HepG2 (cell line): ENCODE data around the gene EGFL8. TPM values are rescaled to one million over a fixed set of nuclear protein-coding genes. Genes with fewer than 3 reads are reported as not detected.
A peak's percentile ranks its signal among the peaks of the same experiment; 100 is the strongest.

Experiments
- EEA1 ChIP-seq: sonication (generic); formaldehyde crosslinking; IDR thresholded peaks from 2 replicates; pipeline ENCODE4 v1.5.1; 2020; ENCODE audit warnings: mild to moderate bottlenecking, missing genetic modification reagents, borderline replicate concordance
- FOXJ3 ChIP-seq: sonication (generic); formaldehyde crosslinking; IDR thresholded peaks from 2 replicates; pipeline ENCODE4 v1.4.0; 2020; ENCODE audit warnings: missing genetic modification reagents, mild to moderate bottlenecking, borderline replicate concordance
- FOXK2 ChIP-seq: fragments of 450-650 bp; IDR thresholded peaks from 2 replicates; pipeline ENCODE4 v1.6.1; 2016
- GLI4 ChIP-seq: sonication (generic); formaldehyde crosslinking; IDR thresholded peaks from 2 replicates; pipeline ENCODE4 v1.5.1; 2020; ENCODE audit warnings: missing genetic modification reagents, mild to moderate bottlenecking, moderate library complexity, borderline replicate concordance
- GZF1 ChIP-seq: sonication (generic); formaldehyde crosslinking; IDR thresholded peaks from 2 replicates; pipeline ENCODE4 v1.5.1; 2020; ENCODE audit warnings: mild to moderate bottlenecking, missing genetic modification reagents
- KAT8 ChIP-seq: IDR thresholded peaks from 2 replicates; pipeline ENCODE4 v1.6.1; 2016; ENCODE audit warnings: missing genetic modification reagents, missing compliant biosample characterization
- MAZ ChIP-seq, 2 experiments: sonication (generic) in 1 of 2; formaldehyde crosslinking in 1 of 2; IDR thresholded peaks; 2 replicates each; pipeline versions ENCODE4 v1.5.0 to v1.6.1; 2012 to 2020; ENCODE audit warnings: low read depth in 2 of 2, mild to moderate bottlenecking in 2 of 2, borderline replicate concordance in 1 of 2, improper control_type of control experiment in 1 of 2, low read length in 1 of 2, missing genetic modification reagents in 1 of 2, moderate library complexity in 1 of 2
- MLLT10 ChIP-seq: sonication (generic); formaldehyde crosslinking; IDR thresholded peaks from 2 replicates; pipeline ENCODE4 v1.4.0; 2020; ENCODE audit warnings: missing genetic modification reagents
- NCOA5 ChIP-seq: sonication (generic); formaldehyde crosslinking; IDR thresholded peaks from 2 replicates; pipeline ENCODE4 v1.4.0; 2020; ENCODE audit warnings: missing genetic modification reagents
- RARA ChIP-seq: IDR thresholded peaks from 2 replicates; pipeline ENCODE4 v1.6.1; 2016; ENCODE audit warnings: missing genetic modification reagents, missing compliant biosample characterization
- RARG ChIP-seq: sonication (generic); formaldehyde crosslinking; IDR thresholded peaks from 2 replicates; pipeline ENCODE4 v1.4.0; 2020; ENCODE audit warnings: low read depth, mild to moderate bottlenecking, missing genetic modification reagents
- REL ChIP-seq: sonication (generic); formaldehyde crosslinking; conservative IDR thresholded peaks from 2 replicates; pipeline ENCODE4 v1.8.0; 2022; ENCODE audit warnings: mild to moderate bottlenecking, missing genetic modification reagents, moderate library complexity
- REXO4 ChIP-seq: sonication (generic); formaldehyde crosslinking; IDR thresholded peaks from 2 replicates; pipeline ENCODE4 v1.8.0; 2022; ENCODE audit warnings: missing genetic modification reagents, mild to moderate bottlenecking, borderline replicate concordance
- SAFB2 ChIP-seq: sonication (generic); formaldehyde crosslinking; IDR thresholded peaks from 2 replicates; pipeline ENCODE4 v1.5.1; 2020; ENCODE audit warnings: missing genetic modification reagents, low read depth, mild to moderate bottlenecking, borderline replicate concordance
- SIN3A ChIP-seq: IDR thresholded peaks from 2 replicates; pipeline ENCODE4 v1.6.1; 2011; ENCODE audit warnings: low read depth, mild to moderate bottlenecking, control low read depth, low read length, borderline replicate concordance
- SMAD1 ChIP-seq: sonication (generic); formaldehyde crosslinking; IDR thresholded peaks from 2 replicates; pipeline ENCODE4 v1.4.0; 2020; ENCODE audit warnings: missing genetic modification reagents, low read depth, mild to moderate bottlenecking, borderline replicate concordance
- TBL1XR1 ChIP-seq: fragments of 150-350 bp; IDR thresholded peaks from 2 replicates; pipeline ENCODE4 v1.6.1; 2014; ENCODE audit warnings: borderline replicate concordance, low read length; ENCODE audit not compliant: partially characterized antibody
- THAP7 ChIP-seq: sonication (generic); formaldehyde crosslinking; IDR thresholded peaks from 2 replicates; pipeline ENCODE4 v1.8.1; 2023; ENCODE audit warnings: mild to moderate bottlenecking, missing genetic modification reagents
- YY1 ChIP-seq: IDR thresholded peaks from 2 replicates; pipeline ENCODE4 v1.6.1; 2011; ENCODE audit warnings: low read length, low read depth, moderate library complexity, mild to moderate bottlenecking; ENCODE audit not compliant: insufficient read depth, insufficient replicate concordance
- ZFP37 ChIP-seq: sonication (generic); formaldehyde crosslinking; IDR thresholded peaks from 2 replicates; pipeline ENCODE4 v1.4.0; 2020; ENCODE audit warnings: missing genetic modification reagents, borderline replicate concordance
- ZKSCAN1 ChIP-seq: fragments of 150-350 bp; IDR thresholded peaks from 2 replicates; pipeline ENCODE4 v1.6.1; 2014; ENCODE audit warnings: low read length
- ZNF232 ChIP-seq: sonication (generic); formaldehyde crosslinking; IDR thresholded peaks from 2 replicates; pipeline ENCODE4 v1.4.0; 2020; ENCODE audit warnings: missing genetic modification reagents, borderline replicate concordance
- ZNF292 ChIP-seq: sonication (generic); formaldehyde crosslinking; IDR thresholded peaks from 2 replicates; pipeline ENCODE4 v1.8.1; 2022; ENCODE audit warnings: mild to moderate bottlenecking, low read depth, missing genetic modification reagents, borderline replicate concordance
- ZNF567 ChIP-seq: sonication (generic); formaldehyde crosslinking; IDR thresholded peaks from 2 replicates; pipeline ENCODE4 v1.8.1; 2023; ENCODE audit warnings: mild to moderate bottlenecking, missing genetic modification reagents, borderline replicate concordance
- ZNF672 ChIP-seq: sonication (generic); formaldehyde crosslinking; IDR thresholded peaks from 2 replicates; pipeline ENCODE4 v1.8.1; 2022; ENCODE audit warnings: missing genetic modification reagents
- ZNF703 ChIP-seq: sonication (generic); formaldehyde crosslinking; IDR thresholded peaks from 2 replicates; pipeline ENCODE4 v1.5.1; 2020; ENCODE audit warnings: missing genetic modification reagents, mild to moderate bottlenecking, moderate library complexity, borderline replicate concordance
- ZNF776 ChIP-seq: sonication (generic); formaldehyde crosslinking; IDR thresholded peaks from 2 replicates; pipeline ENCODE4 v1.4.0; 2020; ENCODE audit warnings: mild to moderate bottlenecking, missing genetic modification reagents
- ZNF850 ChIP-seq: sonication (generic); formaldehyde crosslinking; conservative IDR thresholded peaks from 2 replicates; pipeline ENCODE4 v1.9.0; 2021; ENCODE audit warnings: mild to moderate bottlenecking, missing genetic modification reagents
- polyA plus RNA-seq, 8 experiments: library from polyadenylated mRNA; depleted of rRNA in 3 of 8; stranded (reverse) in 7 of 8; unstranded in 1 of 8; fragments of >200 nt; fragmentation: Illumina TruSeq in 4 of 8; extraction: Trizol in 4 of 8; gene quantifications; 2 replicates each; pipeline versions ENCODE4 v1.2.1 to v1.2.3, GENCODE V29; 2011 to 2016; ENCODE audit warnings: low read depth in 4 of 8, missing spikeins in 1 of 8, mixed read lengths in 1 of 8; ENCODE audit not compliant: insufficient read depth in 1 of 8
- total RNA-seq, 5 experiments: library from RNA; depleted of rRNA; stranded (reverse); fragments of >200 nt; fragmentation: Illumina TruSeq; extraction: Trizol; gene quantifications; 2 replicates each; pipeline ENCODE4 v1.2.3, GENCODE V29; 2016; ENCODE audit warnings: low read depth in 1 of 5
- TF ChIP-seq, protein P1 (sequence below): sonication (generic); formaldehyde crosslinking; IDR thresholded peaks from 2 replicates; pipeline ENCODE4 v1.8.1; 2023; ENCODE audit warnings: missing genetic modification reagents, mild to moderate bottlenecking, borderline replicate concordance
- TF ChIP-seq, protein P2 (sequence below): sonication (generic); formaldehyde crosslinking; IDR thresholded peaks from 2 replicates; pipeline ENCODE4 v1.9.0; 2021; ENCODE audit warnings: missing genetic modification reagents, borderline replicate concordance

Gene EGFL8
- total and polyA plus RNA-seq, 2 of the 13 experiments (the other 11 are each of a cell fraction or from before 2014, with no cell fraction given) = 10.0 to 11.5 TPM

- TF ChIP-seq SMAD1 (CRISPR knock-in tag) = no peak
- 0 out of 2 replicates have a peak, but pooled peaks have one; percentile 31 for TF ChIP-seq SIN3A
- no peak for TF ChIP-seq ZNF232
- TF ChIP-seq MAZ (IDR thresholded peaks at IDR 0.05; ENCODE audit: borderline replicate concordance, low read depth, low read length) = no peak
- no peak for TF ChIP-seq MAZ (CRISPR knock-in tag; IDR thresholded peaks at IDR 0.05; ENCODE audit: low read depth)
- TF ChIP-seq ZKSCAN1 = no peak
- no peak for TF ChIP-seq ZNF776 (CRISPR knock-in tag)
- peak; percentile 5; the same call in 1 of the 2 replicates for TF ChIP-seq RARA
- TF ChIP-seq THAP7 (CRISPR knock-in tag) = no peak
- no peak for TF ChIP-seq GZF1 (CRISPR knock-in tag)
- TF ChIP-seq EEA1 (CRISPR knock-in tag) = no peak
- TF ChIP-seq FOXK2 = 0 out of 2 replicates have a peak, but pooled peaks have one; percentile 28
- TF ChIP-seq ZNF850 (CRISPR knock-in tag) = no peak
- no peak for TF ChIP-seq ZNF703
- no peak for TF ChIP-seq ZNF672 (CRISPR knock-in tag)
- TF ChIP-seq MLLT10 = no peak
- no peak for TF ChIP-seq YY1
- no peak for TF ChIP-seq ZNF292 (CRISPR knock-in tag)
- no peak for TF ChIP-seq TBL1XR1
- TF ChIP-seq FOXJ3 = no peak
- TF ChIP-seq REL (CRISPR knock-in tag) = no peak
- TF ChIP-seq REXO4 = no peak
- no peak for TF ChIP-seq ZFP37 (CRISPR knock-in tag)
- TF ChIP-seq GLI4 (CRISPR knock-in tag) = no peak
- TF ChIP-seq, protein P1, sequence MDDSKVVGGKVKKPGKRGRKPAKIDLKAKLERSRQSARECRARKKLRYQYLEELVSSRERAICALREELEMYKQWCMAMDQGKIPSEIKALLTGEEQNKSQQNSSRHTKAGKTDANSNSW (CRISPR knock-in tag) = no peak
- no peak for TF ChIP-seq ZNF567 (CRISPR knock-in tag)
- no peak for TF ChIP-seq NCOA5 (CRISPR knock-in tag)
- TF ChIP-seq KAT8 = no peak
- TF ChIP-seq, protein P2, sequence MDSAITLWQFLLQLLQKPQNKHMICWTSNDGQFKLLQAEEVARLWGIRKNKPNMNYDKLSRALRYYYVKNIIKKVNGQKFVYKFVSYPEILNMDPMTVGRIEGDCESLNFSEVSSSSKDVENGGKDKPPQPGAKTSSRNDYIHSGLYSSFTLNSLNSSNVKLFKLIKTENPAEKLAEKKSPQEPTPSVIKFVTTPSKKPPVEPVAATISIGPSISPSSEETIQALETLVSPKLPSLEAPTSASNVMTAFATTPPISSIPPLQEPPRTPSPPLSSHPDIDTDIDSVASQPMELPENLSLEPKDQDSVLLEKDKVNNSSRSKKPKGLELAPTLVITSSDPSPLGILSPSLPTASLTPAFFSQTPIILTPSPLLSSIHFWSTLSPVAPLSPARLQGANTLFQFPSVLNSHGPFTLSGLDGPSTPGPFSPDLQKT = no peak
- no peak for TF ChIP-seq SAFB2 (CRISPR knock-in tag)
- no peak for TF ChIP-seq RARG (CRISPR knock-in tag)
These were observed 12.2 kb downstream of the EGFL8 start (continued) for GRCh38 chr6:32176476-32177182.
